SK-N-SH (cell line): Measurements from ENCODE around the gene MAGI2.

Experiments used
- ELF1 ChIP-seq: IDR thresholded peaks from 2 replicates; pipeline ENCODE4 v1.4.0; 2012
- TF ChIP-seq, protein P1 (sequence below): fragments of 200-600 bp; sonication (generic); IDR thresholded peaks from 2 replicates; pipeline ENCODE4 v1.6.1; 2017; ENCODE audit warnings: antibody characterized with exemption, mild to moderate bottlenecking, moderate library complexity

DNA sequence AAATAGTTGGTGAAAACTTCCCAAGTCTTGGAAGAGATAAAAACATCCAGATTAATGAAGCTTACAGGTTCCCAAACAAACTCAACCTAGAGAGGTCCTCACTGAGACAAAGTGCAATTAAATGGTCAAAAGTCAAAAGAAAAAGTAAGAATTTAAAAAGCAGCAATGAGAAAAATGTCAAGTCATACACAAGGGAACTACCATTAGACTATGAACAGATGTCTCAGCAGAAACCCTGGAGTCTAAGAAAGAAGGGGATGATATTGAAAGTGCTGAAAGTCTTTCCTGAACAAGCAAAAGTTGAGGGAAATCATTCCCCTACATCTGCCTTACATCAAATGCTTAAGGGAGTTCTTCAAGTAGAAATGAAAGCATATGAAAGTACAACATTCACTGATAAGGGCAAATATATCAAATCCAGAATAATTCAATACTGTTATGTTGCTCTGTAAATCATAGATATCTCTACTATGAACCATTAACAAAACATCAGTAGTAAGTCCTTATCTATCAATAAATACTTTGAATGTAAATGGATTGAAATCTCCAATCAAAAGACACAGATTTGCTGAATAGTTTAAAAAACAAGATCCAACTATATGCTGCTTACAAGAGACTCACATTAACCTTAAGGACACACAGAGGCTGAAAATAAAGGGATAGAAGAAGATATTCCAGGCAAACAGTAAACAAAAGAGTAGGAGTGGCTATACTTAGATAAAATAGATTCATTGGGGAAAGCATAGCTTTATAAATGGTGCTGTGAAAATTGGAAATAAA is 1205.4 kb downstream of the MAGI2 start:
- TF ChIP-seq, protein P1, sequence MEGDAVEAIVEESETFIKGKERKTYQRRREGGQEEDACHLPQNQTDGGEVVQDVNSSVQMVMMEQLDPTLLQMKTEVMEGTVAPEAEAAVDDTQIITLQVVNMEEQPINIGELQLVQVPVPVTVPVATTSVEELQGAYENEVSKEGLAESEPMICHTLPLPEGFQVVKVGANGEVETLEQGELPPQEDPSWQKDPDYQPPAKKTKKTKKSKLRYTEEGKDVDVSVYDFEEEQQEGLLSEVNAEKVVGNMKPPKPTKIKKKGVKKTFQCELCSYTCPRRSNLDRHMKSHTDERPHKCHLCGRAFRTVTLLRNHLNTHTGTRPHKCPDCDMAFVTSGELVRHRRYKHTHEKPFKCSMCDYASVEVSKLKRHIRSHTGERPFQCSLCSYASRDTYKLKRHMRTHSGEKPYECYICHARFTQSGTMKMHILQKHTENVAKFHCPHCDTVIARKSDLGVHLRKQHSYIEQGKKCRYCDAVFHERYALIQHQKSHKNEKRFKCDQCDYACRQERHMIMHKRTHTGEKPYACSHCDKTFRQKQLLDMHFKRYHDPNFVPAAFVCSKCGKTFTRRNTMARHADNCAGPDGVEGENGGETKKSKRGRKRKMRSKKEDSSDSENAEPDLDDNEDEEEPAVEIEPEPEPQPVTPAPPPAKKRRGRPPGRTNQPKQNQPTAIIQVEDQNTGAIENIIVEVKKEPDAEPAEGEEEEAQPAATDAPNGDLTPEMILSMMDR, result no peak
- no peak for TF ChIP-seq ELF1
